ENCODE measurements around the gene LAD1. TPM values are rescaled to one million over a fixed set of nuclear protein-coding genes. Genes with fewer than 3 reads are reported as not detected.
A peak's percentile ranks its signal among the peaks of the same experiment; 100 is the strongest.

Gene LAD1
- polyA plus RNA-seq, 2 of the 4 experiments (the other 2 are of a cell fraction): 0.19 to 1.1 TPM

DNA sequence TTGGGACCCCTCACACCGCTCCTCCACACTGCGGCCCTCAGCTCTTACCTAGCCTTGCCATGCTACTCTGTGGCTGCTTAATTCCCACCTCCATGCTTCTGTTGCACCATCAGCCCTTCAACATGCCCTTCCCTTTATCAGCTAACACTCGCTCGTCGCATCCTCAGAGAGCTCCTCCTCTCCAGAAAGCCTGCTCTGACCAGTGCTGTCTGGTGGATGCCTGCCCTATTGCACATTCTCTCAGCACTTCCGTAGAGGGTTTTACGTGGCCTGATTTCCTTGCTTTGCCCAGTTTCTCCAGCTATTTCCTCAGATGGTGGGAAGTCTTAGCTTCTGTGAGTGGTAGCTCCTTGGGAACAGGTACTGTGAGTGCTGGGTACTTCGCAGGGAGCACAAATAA lies 10.3 kb upstream of the LAD1 start (continued):
- TF ChIP-seq JUNB (IDR thresholded peaks at IDR 0.05) (no peak), KDM5A (IDR thresholded peaks at IDR 0.05) (no peak), CEBPB (IDR thresholded peaks at IDR 0.05) (no peak), MYC (IDR thresholded peaks at IDR 0.05; ENCODE audit: borderline replicate concordance, low read length) (no peak), NFE2L2 (conservative IDR thresholded peaks at IDR 0.05; ENCODE audit: low read length) (no peak), JUN (IDR thresholded peaks at IDR 0.05) (no peak)

DNA sequence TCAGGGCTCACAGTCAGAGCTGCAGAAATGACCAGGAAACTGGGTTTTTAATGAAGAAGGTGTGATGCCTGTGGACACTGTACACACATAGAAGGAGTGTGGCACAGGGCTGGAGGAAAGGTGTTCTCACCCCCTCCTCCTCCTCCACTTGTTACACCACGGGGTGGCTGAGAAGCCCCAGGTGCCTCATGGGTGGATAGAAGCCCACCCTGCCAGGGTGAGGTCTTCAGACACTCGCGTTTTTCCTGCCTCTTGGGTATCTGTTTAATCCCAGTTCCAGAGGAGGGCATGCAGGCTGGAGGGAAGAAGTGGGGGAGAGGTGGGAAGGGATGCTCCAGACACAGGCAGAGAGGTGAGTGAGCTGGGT lies 9.7 kb upstream of the LAD1 start:
- peaks cover 52% of the 10 kb centered on the region for H3K4me1 ChIP-seq
- H3K9me3 ChIP-seq: no peaks in the 10 kb centered on the region
- ATAC-seq (0 out of 6 replicates have a peak, but pooled peaks of 1 of the 2 experiments have one; percentile 2), DNase-seq (ENCODE audit: low read depth in 1 of 2, low spot score in 1 of 2) (no peak), FAIRE-seq (no peak)
- ChIA-PET CTCF (interaction anchor here (0.6 to 15.0 kb wide), 21 partner anchors 8 to 219 kb away, joined by 3 to 334 read pairs (median 7); partner anchors contain the start of gene TNNI1), POLR2A (no interaction called here)
- H3K27ac ChIP-seq: peak overlapping the region; percentile 82 to 92; a peak in 3 of 6 replicates
- no peak overlapping the region for H3K4me3 ChIP-seq
- WGBS (ENCODE audit: missing lambda C conversion rate): 75% methylated on average over 1 of the region's 3 CpGs
- TF ChIP-seq FOSL2 (IDR thresholded peaks at IDR 0.05) (no peak), FOSL2 (CRISPR knock-in tag; IDR thresholded peaks at IDR 0.05) (no peak), POLR2AphosphoS2 (conservative IDR thresholded peaks at IDR 0.05; ENCODE audit: low read length) (no peak), CBX2 (IDR thresholded peaks at IDR 0.05; ENCODE audit: borderline replicate concordance, low read depth) (no peak), HDAC2 (IDR thresholded peaks at IDR 0.05) (no peak), RARB (CRISPR knock-in tag; IDR thresholded peaks at IDR 0.05) (no peak)
- peak overlapping the region; percentile 27; the same call in 1 of the 3 replicates for H3K4me2 ChIP-seq

DNA sequence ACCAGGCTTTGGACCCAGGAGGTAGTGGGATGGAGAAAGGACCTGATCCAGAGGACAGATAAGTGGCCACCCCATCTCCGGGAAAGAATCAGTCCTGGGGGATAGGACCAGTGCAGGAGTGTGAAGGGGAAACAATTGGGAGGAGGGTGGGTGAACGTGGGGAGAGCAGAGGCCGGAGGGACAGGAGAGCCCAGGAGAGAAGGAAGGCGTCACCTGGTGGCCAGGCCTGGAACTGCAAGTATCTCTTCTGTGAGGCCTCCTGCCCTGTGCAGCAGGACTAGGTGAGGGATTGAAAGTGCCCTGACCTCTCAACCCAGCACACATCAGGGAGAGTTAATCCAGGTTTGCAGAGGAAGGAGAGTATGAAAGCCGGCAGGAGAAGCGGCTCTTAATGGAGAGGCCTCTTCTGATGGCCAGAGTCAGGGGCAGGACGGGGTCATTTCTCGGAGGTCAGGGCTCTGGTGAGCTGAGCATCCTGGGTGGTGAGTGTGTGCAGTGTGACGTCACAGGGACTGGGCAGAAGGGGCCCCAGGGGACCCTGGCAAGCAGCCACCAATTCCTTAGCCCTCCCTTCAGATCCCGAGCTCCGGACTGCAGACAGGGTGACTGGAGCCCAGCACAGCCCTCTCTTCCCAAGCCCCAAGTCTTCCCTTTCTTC lies 9.2 kb upstream of the LAD1 start:
- Histone ChIP-seq H3K9me3 (no peaks in the 10 kb centered on the region), H3K4me2 (peak overlapping the region; percentile 27; the same call in 2 of the 3 replicates), H3K4me3 (no peak overlapping the region), H3K4me1 (peaks cover 57% of the 10 kb centered on the region), H3K27ac (peak overlapping the region; percentile 82 to 92)
- DNase-seq (ENCODE audit: low read depth in 1 of 2, low spot score in 1 of 2): peak; percentile 80 to 93
- peak; percentile 74 to 91 for ATAC-seq
- no peak for FAIRE-seq
- TF ChIP-seq, protein P1, sequence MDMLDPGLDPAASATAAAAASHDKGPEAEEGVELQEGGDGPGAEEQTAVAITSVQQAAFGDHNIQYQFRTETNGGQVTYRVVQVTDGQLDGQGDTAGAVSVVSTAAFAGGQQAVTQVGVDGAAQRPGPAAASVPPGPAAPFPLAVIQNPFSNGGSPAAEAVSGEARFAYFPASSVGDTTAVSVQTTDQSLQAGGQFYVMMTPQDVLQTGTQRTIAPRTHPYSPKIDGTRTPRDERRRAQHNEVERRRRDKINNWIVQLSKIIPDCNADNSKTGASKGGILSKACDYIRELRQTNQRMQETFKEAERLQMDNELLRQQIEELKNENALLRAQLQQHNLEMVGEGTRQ (IDR thresholded peaks at IDR 0.05): no peak
- TF ChIP-seq CHD4 (IDR thresholded peaks at IDR 0.05; ENCODE audit: borderline replicate concordance): no peak
- TF ChIP-seq, protein P2, sequence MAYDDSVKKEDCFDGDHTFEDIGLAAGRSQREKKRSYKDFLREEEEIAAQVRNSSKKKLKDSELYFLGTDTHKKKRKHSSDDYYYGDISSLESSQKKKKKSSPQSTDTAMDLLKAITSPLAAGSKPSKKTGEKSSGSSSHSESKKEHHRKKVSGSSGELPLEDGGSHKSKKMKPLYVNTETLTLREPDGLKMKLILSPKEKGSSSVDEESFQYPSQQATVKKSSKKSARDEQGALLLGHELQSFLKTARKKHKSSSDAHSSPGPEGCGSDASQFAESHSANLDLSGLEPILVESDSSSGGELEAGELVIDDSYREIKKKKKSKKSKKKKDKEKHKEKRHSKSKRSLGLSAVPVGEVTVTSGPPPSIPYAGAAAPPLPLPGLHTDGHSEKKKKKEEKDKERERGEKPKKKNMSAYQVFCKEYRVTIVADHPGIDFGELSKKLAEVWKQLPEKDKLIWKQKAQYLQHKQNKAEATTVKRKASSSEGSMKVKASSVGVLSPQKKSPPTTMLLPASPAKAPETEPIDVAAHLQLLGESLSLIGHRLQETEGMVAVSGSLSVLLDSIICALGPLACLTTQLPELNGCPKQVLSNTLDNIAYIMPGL (CRISPR knock-in tag; IDR thresholded peaks at IDR 0.05; ENCODE audit: borderline replicate concordance): no peak
- TF ChIP-seq, protein P3, sequence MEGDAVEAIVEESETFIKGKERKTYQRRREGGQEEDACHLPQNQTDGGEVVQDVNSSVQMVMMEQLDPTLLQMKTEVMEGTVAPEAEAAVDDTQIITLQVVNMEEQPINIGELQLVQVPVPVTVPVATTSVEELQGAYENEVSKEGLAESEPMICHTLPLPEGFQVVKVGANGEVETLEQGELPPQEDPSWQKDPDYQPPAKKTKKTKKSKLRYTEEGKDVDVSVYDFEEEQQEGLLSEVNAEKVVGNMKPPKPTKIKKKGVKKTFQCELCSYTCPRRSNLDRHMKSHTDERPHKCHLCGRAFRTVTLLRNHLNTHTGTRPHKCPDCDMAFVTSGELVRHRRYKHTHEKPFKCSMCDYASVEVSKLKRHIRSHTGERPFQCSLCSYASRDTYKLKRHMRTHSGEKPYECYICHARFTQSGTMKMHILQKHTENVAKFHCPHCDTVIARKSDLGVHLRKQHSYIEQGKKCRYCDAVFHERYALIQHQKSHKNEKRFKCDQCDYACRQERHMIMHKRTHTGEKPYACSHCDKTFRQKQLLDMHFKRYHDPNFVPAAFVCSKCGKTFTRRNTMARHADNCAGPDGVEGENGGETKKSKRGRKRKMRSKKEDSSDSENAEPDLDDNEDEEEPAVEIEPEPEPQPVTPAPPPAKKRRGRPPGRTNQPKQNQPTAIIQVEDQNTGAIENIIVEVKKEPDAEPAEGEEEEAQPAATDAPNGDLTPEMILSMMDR (IDR thresholded peaks at IDR 0.05): peak; percentile 95
- TF ChIP-seq, protein P4, sequence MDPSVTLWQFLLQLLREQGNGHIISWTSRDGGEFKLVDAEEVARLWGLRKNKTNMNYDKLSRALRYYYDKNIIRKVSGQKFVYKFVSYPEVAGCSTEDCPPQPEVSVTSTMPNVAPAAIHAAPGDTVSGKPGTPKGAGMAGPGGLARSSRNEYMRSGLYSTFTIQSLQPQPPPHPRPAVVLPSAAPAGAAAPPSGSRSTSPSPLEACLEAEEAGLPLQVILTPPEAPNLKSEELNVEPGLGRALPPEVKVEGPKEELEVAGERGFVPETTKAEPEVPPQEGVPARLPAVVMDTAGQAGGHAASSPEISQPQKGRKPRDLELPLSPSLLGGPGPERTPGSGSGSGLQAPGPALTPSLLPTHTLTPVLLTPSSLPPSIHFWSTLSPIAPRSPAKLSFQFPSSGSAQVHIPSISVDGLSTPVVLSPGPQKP (IDR thresholded peaks at IDR 0.05; ENCODE audit: low read depth, low read length): no peak
- TF ChIP-seq RAD21 (conservative IDR thresholded peaks at IDR 0.05 in 1 of 2, IDR thresholded peaks at IDR 0.05 in 1 of 2): peak; percentile 88
- no peak for TF ChIP-seq TP53 (CRISPR knock-in tag; IDR thresholded peaks at IDR 0.05)
- TF ChIP-seq SMC3 (IDR thresholded peaks at IDR 0.05): peak; percentile 95
- ChIA-PET CTCF (interaction anchor here (0.6 to 15.0 kb wide), 22 partner anchors 8 to 218 kb away, joined by 3 to 334 read pairs (median 6); partner anchors contain the start of gene TNNI1), POLR2A (no interaction called here)
- 18% methylated on average over 11 of the region's 11 CpGs for whole genome bisulfite sequencing (ENCODE audit: missing lambda C conversion rate)

Data from A549 (cell line).